Loucy (cell line): ENCODE data around the gene DLGAP1.

Source experiments
- H2AFZ ChIP-seq: fragments of 200-600 bp; sonication (generic); 2 replicates; pipeline ENCODE4 v1.6.0; 2016; ENCODE audit warnings: antibody characterized with exemption, mild to moderate bottlenecking, low read length, moderate library complexity
- H3F3A ChIP-seq: fragments of 200-600 bp; 2 replicates; pipeline ENCODE4 v1.6.0; 2016; ENCODE audit warnings: antibody characterized with exemption, low read depth, mild to moderate bottlenecking
- H3K27me3 ChIP-seq: fragments of 200-600 bp; sonication (generic); 2 replicates; pipeline ENCODE4 v1.6.1; 2014; ENCODE audit warnings: low read length, mild to moderate bottlenecking; ENCODE audit not compliant: insufficient read depth, poor library complexity, severe bottlenecking
- H3K36me3 ChIP-seq: fragments of 200-600 bp; sonication (generic); 2 replicates; pipeline ENCODE4 v1.6.1; 2016; ENCODE audit warnings: low read length; ENCODE audit not compliant: insufficient read depth
- H3K4me1 ChIP-seq: fragments of 200-600 bp; sonication (generic); 2 replicates; pipeline ENCODE4 v1.5.1; 2014; ENCODE audit warnings: low read length, mild to moderate bottlenecking; ENCODE audit not compliant: insufficient read depth, poor library complexity, severe bottlenecking
- H3K4me2 ChIP-seq: fragments of 200-600 bp; sonication (generic); 2 replicates; pipeline ENCODE4 v1.6.0; 2014; ENCODE audit warnings: antibody characterized with exemption, low read length, low read depth, mild to moderate bottlenecking; ENCODE audit not compliant: poor library complexity, severe bottlenecking
- H3K4me3 ChIP-seq: fragments of 200-600 bp; sonication (generic); 2 replicates; pipeline ENCODE4 v1.5.1; 2014; ENCODE audit warnings: low read length, mild to moderate bottlenecking, mixed read lengths; ENCODE audit not compliant: poor library complexity, severe bottlenecking
- H3K79me2 ChIP-seq: fragments of 200-600 bp; sonication (generic); 2 replicates; pipeline ENCODE4 v1.6.1; 2014; ENCODE audit warnings: low read length; ENCODE audit not compliant: insufficient read depth
- H3K9ac ChIP-seq: fragments of 200-600 bp; sonication (generic); 2 replicates; pipeline ENCODE4 v1.6.0; 2014; ENCODE audit warnings: mild to moderate bottlenecking, low read depth, low read length, moderate library complexity; ENCODE audit not compliant: poor library complexity, severe bottlenecking
- H3K9me2 ChIP-seq: fragments of 200-600 bp; sonication (generic); replicated peaks from 2 replicates; pipeline ENCODE4 v1.6.1; 2016; ENCODE audit warnings: low read depth, low read length, mixed read lengths
- H3K9me3 ChIP-seq: fragments of 200-600 bp; sonication (generic); 2 replicates; pipeline ENCODE4 v1.6.1; 2014; ENCODE audit warnings: mild to moderate bottlenecking, antibody characterized with exemption, low read length, low read depth; ENCODE audit not compliant: insufficient read depth
- H4K20me1 ChIP-seq: fragments of 200-600 bp; sonication (generic); 2 replicates; pipeline ENCODE4 v1.6.0; 2014; ENCODE audit warnings: antibody characterized with exemption, low read length, mild to moderate bottlenecking; ENCODE audit not compliant: insufficient read depth, poor library complexity, severe bottlenecking
- EZH2phosphoT487 ChIP-seq: fragments of 200-600 bp; IDR thresholded peaks from 2 replicates; pipeline ENCODE4 v1.6.1; 2018; ENCODE audit warnings: antibody characterized with exemption, mild to moderate bottlenecking, moderate library complexity, borderline replicate concordance
- TF ChIP-seq, protein P1 (sequence below): fragments of 200-600 bp; sonication (generic); conservative IDR thresholded peaks from 2 replicates; pipeline ENCODE4 v1.5.1; 2014; ENCODE audit warnings: mild to moderate bottlenecking, antibody characterized with exemption, low read length

The DLGAP1 gene

GRCh38 chr18:3605486-3605952 is 849.6 kb downstream of the DLGAP1 start:
- Histone ChIP-seq H3K27me3 (no peaks in the 10 kb centered on the region), H3K9me2 (no peaks in the 10 kb centered on the region), H3K36me3 (no peaks in the 10 kb centered on the region), H3K4me3 (peak overlapping the region; percentile 75), H3K79me2 (no peaks in the 10 kb centered on the region), H2AFZ (peak overlapping the region; percentile 88), H3K4me2 (peak overlapping the region; percentile 86), H3K9ac (peak overlapping the region; percentile 71), H4K20me1 (no peaks in the 10 kb centered on the region), H3K9me3 (no peaks in the 10 kb centered on the region), H3K4me1 (peaks cover 45% of the 10 kb centered on the region), H3F3A (peaks cover 13% of the 10 kb centered on the region; the same call in 1 of the 2 replicates)
- TF ChIP-seq, protein P1, sequence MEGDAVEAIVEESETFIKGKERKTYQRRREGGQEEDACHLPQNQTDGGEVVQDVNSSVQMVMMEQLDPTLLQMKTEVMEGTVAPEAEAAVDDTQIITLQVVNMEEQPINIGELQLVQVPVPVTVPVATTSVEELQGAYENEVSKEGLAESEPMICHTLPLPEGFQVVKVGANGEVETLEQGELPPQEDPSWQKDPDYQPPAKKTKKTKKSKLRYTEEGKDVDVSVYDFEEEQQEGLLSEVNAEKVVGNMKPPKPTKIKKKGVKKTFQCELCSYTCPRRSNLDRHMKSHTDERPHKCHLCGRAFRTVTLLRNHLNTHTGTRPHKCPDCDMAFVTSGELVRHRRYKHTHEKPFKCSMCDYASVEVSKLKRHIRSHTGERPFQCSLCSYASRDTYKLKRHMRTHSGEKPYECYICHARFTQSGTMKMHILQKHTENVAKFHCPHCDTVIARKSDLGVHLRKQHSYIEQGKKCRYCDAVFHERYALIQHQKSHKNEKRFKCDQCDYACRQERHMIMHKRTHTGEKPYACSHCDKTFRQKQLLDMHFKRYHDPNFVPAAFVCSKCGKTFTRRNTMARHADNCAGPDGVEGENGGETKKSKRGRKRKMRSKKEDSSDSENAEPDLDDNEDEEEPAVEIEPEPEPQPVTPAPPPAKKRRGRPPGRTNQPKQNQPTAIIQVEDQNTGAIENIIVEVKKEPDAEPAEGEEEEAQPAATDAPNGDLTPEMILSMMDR = no peak
- TF ChIP-seq EZH2phosphoT487 = no peak

DNA sequence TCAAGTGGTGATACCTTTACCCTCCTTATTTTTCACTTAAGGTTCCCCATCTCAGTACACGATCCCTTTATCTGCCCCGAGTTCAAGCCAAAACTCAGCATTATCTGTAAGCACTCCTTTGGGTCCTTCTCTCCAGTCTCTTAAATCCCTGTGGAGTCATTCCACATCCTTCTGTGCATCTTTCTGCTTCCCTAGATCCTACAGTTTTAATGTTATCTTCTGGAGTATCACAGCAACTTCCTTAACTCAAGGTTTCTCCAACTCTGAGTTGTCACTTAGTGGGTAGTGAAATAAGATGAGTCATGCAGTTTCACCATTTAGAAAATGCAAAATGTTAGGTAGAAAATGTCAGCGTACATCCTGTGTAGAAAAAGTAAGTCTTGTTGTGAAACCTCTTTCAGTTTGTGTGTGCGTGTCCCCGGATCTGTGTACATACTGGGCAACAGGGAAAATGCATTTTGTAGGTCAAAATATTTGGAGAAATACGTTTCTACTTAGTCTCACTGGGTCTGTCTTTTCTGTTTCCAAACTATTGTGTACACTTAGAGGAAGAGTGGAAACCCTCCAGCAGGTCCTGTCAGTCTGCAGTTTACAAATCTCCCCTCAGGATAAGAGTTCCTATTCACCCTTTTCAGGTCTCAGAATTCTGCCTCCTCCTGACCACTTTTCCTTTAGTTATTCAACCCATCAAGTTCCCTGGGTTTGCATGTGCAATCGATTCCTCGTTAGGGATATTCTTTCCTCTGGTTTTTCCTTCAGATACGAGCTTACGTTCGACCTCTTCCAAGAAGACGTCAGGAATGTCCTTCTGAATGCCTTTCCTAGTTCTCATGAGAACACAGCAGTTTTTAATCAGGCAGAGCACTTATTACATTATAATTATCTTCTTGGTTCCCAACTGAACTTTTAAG is 850.4 kb downstream of the DLGAP1 start:
- Histone ChIP-seq H3K9me3 (no peaks in the 10 kb centered on the region), H3K4me2 (peak overlapping the region; percentile 86), H2AFZ (peak overlapping the region; percentile 88), H3K27me3 (no peaks in the 10 kb centered on the region), H3K79me2 (no peaks in the 10 kb centered on the region), H3F3A (peaks cover 13% of the 10 kb centered on the region; the same call in 1 of the 2 replicates), H3K9ac (peak overlapping the region; percentile 71), H3K4me1 (peaks cover 45% of the 10 kb centered on the region), H3K36me3 (no peaks in the 10 kb centered on the region), H3K4me3 (peak overlapping the region; percentile 75), H3K9me2 (no peaks in the 10 kb centered on the region), H4K20me1 (no peaks in the 10 kb centered on the region)
- TF ChIP-seq, protein P1 = no peak
- no peak for TF ChIP-seq EZH2phosphoT487

DNA sequence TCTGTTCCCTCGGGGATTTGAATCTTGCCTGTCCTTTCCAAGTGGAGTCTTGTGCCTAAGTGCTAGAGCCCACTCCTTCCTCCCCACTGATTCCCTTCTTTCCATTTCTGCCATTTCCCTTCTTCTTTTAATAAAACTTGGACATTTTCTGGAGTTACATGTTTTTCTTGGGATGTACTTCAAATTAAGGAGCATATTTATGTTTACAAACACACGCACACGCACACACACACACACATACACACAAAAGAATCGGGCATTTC is 850.9 kb downstream of the DLGAP1 start:
- H3F3A ChIP-seq = peaks cover 13% of the 10 kb centered on the region; the same call in 1 of the 2 replicates
- H3K79me2 ChIP-seq = no peaks in the 10 kb centered on the region

More for the DNA sequence above, 850.9 kb downstream of the DLGAP1 start:
- Histone ChIP-seq H2AFZ (peak overlapping the region; percentile 88; the same call in 1 of the 2 replicates), H3K9me3 (no peaks in the 10 kb centered on the region), H3K9ac (peak overlapping the region; percentile 71), H3K4me3 (peak overlapping the region; percentile 75), H3K4me1 (peaks cover 45% of the 10 kb centered on the region), H3K4me2 (peak overlapping the region; percentile 86), H4K20me1 (no peaks in the 10 kb centered on the region), H3K36me3 (no peaks in the 10 kb centered on the region), H3K27me3 (no peaks in the 10 kb centered on the region), H3K9me2 (no peaks in the 10 kb centered on the region)
- no peak for TF ChIP-seq EZH2phosphoT487
- TF ChIP-seq, protein P1 = no peak
